ENCODE measurements around the gene BANP.

The BANP gene

DNA sequence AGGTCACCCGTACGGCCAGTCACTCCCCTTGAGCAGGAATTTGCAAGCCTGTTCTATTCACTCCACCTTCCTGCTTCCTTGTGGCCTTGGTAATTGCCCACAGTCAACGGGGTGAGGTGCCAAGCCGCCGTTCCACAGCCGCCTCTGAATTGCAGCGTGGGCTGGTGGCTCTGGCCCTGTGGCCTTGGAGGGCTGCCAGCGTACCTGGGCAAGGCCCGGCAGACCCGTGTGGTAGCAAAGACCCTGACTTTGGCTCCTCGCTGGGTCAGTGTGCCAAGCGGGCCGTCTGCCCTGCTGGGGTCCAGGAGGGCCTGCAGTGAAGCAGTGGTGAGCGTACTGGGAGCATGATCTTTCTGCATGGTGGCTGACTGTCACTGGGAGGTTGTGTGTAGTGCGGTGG is 3.6 kb downstream of the BANP start:
- TF ChIP-seq, protein P1, sequence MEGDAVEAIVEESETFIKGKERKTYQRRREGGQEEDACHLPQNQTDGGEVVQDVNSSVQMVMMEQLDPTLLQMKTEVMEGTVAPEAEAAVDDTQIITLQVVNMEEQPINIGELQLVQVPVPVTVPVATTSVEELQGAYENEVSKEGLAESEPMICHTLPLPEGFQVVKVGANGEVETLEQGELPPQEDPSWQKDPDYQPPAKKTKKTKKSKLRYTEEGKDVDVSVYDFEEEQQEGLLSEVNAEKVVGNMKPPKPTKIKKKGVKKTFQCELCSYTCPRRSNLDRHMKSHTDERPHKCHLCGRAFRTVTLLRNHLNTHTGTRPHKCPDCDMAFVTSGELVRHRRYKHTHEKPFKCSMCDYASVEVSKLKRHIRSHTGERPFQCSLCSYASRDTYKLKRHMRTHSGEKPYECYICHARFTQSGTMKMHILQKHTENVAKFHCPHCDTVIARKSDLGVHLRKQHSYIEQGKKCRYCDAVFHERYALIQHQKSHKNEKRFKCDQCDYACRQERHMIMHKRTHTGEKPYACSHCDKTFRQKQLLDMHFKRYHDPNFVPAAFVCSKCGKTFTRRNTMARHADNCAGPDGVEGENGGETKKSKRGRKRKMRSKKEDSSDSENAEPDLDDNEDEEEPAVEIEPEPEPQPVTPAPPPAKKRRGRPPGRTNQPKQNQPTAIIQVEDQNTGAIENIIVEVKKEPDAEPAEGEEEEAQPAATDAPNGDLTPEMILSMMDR (conservative IDR thresholded peaks at IDR 0.05; ENCODE audit: control insufficient read depth, insufficient read depth, low read depth, low read length) = no peak
- DNase-seq (ENCODE audit: low read depth) = no peak
- H3K4me3 ChIP-seq (ENCODE audit: control insufficient read depth, low read depth, low read length) = no peak overlapping the region

DNA sequence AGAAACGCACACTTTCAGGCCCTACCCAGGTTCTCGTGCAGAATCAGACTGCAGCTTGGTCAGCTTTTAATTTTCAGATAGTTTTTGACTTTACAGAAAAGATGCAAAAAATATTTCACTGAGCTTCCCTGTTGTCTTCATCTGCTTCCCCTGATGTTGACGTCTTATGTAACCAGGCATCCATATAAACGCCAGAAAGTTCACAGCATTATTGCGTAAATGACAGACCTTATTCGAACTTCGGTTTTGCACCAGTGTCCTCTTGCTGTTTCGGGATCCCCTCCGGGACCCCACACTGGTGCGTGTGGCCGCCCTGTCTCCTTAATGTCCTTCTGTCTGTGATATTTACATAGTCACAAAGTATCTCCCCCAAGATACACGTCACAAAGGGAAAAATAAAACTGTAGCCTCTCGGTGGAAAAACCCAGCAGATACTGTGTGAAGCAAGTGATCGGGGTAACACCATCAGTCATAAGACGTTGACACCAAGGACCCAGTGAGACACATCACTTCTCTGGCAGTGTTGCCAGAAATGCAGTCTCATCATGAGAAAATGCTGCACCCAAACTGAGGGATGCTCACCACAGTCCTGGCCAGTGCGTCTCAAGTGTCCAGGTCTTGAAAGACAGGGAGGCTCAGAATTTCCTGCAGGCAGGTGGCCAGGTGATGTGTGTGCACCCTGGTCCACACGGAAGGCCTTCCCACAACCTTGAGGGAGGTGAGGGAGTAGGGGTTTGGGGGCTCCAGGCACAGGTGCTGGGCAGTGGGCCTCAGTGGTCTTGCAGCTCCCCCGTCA is 4.3 kb downstream of the BANP start:
- DNase-seq (ENCODE audit: low read depth) = peak; percentile 71
- TF ChIP-seq, protein P1 (conservative IDR thresholded peaks at IDR 0.05; ENCODE audit: control insufficient read depth, insufficient read depth, low read depth, low read length) = no peak
- no peak overlapping the region for H3K4me3 ChIP-seq (ENCODE audit: control insufficient read depth, low read depth, low read length)

DNA sequence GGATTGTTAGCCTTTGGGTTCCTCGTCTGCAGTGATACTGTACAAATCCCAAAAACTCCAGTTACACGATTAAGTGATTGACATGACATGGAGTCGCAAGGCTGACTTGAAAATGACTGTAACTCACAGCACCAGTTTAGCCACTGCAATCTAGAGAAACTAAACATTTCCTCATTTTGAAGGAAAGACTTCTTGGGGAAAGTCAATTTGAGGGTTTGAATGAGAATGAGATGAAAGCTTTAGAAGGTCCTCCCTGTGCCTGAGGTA is 4.8 kb downstream of the BANP start:
- no peak overlapping the region for H3K4me3 ChIP-seq (ENCODE audit: control insufficient read depth, low read depth, low read length)
- DNase-seq (ENCODE audit: low read depth) = no peak
- TF ChIP-seq, protein P1 (conservative IDR thresholded peaks at IDR 0.05; ENCODE audit: control insufficient read depth, insufficient read depth, low read depth, low read length) = no peak

DNA sequence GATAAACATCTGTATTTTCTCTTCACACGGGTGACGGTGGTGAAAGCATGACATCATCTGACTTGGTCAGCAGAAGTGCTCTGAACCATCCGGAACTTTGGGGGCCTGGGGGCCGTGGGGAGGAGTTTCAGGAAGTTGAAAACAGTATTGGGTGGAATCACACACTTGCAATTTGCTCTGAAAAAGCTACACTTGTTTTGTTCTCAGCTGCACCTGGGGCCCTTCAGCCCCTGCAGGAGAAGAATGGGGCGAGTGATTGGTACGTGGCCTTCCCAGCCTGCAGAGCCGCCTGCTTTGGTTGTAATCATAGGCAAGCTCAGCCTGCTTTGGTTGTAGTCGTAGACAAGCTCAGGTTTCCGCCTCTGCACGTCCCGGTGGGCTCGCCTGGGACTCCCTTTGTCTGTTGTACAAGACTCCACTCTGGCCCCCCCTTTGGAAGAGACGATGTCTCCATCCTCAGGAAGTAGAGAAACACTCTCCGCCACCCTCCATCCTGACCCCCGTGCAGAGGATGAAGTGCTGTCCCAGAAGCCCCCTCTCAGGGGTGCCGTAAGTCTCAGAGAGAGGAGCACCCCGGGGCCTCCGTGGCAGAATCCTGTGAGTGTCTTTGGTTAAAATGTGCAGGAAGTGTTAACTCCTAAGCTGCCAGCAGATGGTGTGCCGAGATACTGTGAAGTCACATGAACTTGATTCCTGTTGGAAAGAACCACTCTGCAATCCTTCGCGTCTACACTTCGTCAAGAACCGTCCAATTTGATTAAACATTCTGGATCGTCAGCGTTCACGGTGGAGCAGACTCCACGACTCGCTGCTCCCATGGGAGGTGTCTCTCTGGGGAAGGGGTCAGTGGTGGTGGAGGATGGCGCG is 5.4 kb downstream of the BANP start:
- H3K4me3 ChIP-seq (ENCODE audit: control insufficient read depth, low read depth, low read length) = peak overlapping the region; percentile 4

DNA sequence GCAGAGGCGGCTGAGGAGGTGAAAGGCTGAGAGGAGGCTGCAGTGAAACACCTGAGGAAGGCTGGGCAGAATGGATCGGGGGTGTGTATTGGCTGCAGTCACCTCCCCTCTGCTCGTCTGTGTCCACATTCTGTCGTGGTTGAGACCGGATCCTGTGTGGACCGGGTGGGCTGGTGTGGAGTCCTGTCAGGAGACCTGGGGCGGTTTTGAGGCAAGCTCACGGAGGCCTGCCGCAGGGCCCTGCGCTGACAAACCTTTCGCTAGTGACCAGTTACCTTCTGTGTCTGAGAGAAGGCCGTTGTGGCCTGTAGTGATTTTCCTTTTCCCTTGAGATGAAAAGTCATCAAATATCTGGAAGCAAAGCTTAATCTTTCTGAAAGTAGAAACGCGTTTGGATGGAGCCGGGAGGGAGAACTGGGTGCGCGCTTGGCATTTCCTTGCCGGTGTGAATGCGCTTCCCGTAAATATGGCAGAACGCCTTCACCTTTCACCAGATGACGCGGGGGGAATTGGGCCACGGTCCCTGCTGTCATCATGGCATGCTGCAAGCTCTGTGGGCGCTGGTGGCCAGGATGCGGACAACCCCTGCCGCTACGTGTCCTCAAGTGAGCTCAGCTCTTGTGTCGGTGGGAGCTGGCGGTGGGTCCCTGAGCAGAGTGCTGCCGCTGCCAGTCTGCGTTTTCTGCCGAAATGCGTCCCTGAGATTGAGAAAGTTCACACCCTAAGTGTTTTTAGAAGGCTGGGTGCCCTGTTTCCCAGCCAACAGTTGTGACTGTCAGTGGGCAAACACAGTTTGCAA is 6.3 kb downstream of the BANP start:
- TF ChIP-seq, protein P1 (conservative IDR thresholded peaks at IDR 0.05; ENCODE audit: control insufficient read depth, insufficient read depth, low read depth, low read length) = no peak
- H3K4me3 ChIP-seq (ENCODE audit: control insufficient read depth, low read depth, low read length) = no peak overlapping the region
- no peak for DNase-seq (ENCODE audit: low read depth)

More for the DNA sequence above, 5.4 kb downstream of the BANP start:
- TF ChIP-seq, protein P1 (conservative IDR thresholded peaks at IDR 0.05; ENCODE audit: control insufficient read depth, insufficient read depth, low read depth, low read length) = peak; percentile 65
- DNase-seq (ENCODE audit: low read depth) = peak; percentile 87

DNA sequence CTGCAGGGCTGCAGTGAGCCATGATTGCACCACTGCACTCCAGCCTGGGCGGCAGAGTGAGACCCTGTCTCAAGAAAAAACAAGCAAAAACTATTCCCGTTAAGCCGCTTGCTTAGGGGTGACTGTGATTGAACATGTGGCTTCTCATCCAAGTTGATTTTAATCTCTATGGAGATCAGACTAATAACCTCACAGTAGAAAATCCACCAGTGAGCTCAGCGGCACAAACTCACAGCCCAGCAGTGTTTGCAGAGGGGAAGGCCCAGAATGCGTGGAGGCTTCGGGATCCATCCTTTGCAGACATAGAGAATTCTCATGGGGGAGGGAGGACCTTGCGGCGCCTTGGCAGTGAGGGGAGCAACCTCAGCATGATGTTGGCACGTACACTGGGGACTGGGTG is 7.4 kb downstream of the BANP start:
- DNase-seq (ENCODE audit: low read depth) = no peak
- TF ChIP-seq, protein P1 (conservative IDR thresholded peaks at IDR 0.05; ENCODE audit: control insufficient read depth, insufficient read depth, low read depth, low read length) = no peak
- H3K4me3 ChIP-seq (ENCODE audit: control insufficient read depth, low read depth, low read length) = no peak overlapping the region

All from fibroblast of mammary gland (primary cell).